ENCODE results near the gene STAT6.

Gene STAT6

GRCh38 chr12:57133013-57133569, 21.9 kb upstream of the STAT6 start:
- Histone ChIP-seq H3K36me3 (ENCODE audit: control insufficient read depth in 1 of 2, insufficient read depth in 2 of 2, low read length in 2 of 2) (peaks cover under 1 to 7% of the 10 kb centered on the region in 2 experiments), H2BK5ac (ENCODE audit: low read depth, low read length, poor library complexity) (peak overlapping the region; percentile 42), H3K14ac (ENCODE audit: low read length) (peak overlapping the region; percentile 52), H3K9me3 (ENCODE audit: insufficient read depth, low read depth, low read length) (no peaks in the 10 kb centered on the region), H3K18ac (ENCODE audit: low read length) (no peak overlapping the region), H2BK12ac (ENCODE audit: low read length) (no peak overlapping the region), H3K79me1 (ENCODE audit: low read length) (peaks cover 34% of the 10 kb centered on the region), H3K23ac (ENCODE audit: low read length) (no peak overlapping the region), H2BK120ac (ENCODE audit: insufficient read depth, low read length, poor library complexity) (peak overlapping the region; percentile 54), H3K4me3 (ENCODE audit: low read depth, low read length) (no peak overlapping the region), H3K9ac (ENCODE audit: low read length) (no peak overlapping the region), H3K4me1 (ENCODE audit: control insufficient read depth in 1 of 2, insufficient read depth in 2 of 2, low read length in 2 of 2) (peaks cover 51 to 63% of the 10 kb centered on the region in 2 experiments), H3K4ac (ENCODE audit: low read depth, low read length) (peak overlapping the region; percentile 32), H4K91ac (ENCODE audit: low read depth, low read length) (peak overlapping the region; percentile 74), H2AK5ac (ENCODE audit: low read length) (no peak overlapping the region), H3K4me2 (ENCODE audit: low read length) (peak overlapping the region; percentile 85), H2AFZ (ENCODE audit: insufficient read depth, low read length, poor library complexity) (peak overlapping the region; percentile 57), H3K79me2 (ENCODE audit: control insufficient read depth, insufficient read depth, low read length, poor library complexity) (peaks cover 32% of the 10 kb centered on the region), H4K12ac (ENCODE audit: low read depth, low read length) (no peak overlapping the region), H3K27ac (ENCODE audit: low read depth, low read length) (peak overlapping the region; percentile 88), H4K8ac (ENCODE audit: low read depth, low read length) (peak overlapping the region; percentile 36), H3K27me3 (ENCODE audit: insufficient read depth, low read length) (no peaks in the 10 kb centered on the region)
- peak in 1 of 2 donors; percentile 53 for DNase-seq
- no CpG with 5 or more reads among the region's 4 CpGs for WGBS (ENCODE audit: extremely low coverage, insufficient coverage, insufficient read length)

- peaks cover 35% of the 10 kb centered on the region for H3K79me2 ChIP-seq (ENCODE audit: control insufficient read depth, insufficient read depth, low read length, poor library complexity)
- H2BK120ac ChIP-seq (ENCODE audit: insufficient read depth, low read length, poor library complexity) = peak overlapping the region; percentile 54
- no peak overlapping the region for H4K12ac ChIP-seq (ENCODE audit: low read depth, low read length)
- WGBS (ENCODE audit: extremely low coverage, insufficient coverage, insufficient read length) = no CpG with 5 or more reads among the region's 9 CpGs
- H3K18ac ChIP-seq (ENCODE audit: low read length) = peak overlapping the region; percentile 39
- H4K8ac ChIP-seq (ENCODE audit: low read depth, low read length) = peak overlapping the region; percentile 36
- H2AFZ ChIP-seq (ENCODE audit: insufficient read depth, low read length, poor library complexity) = no peak overlapping the region
- H3K27ac ChIP-seq (ENCODE audit: low read depth, low read length) = peak overlapping the region; percentile 88
- peak overlapping the region; percentile 49 for H3K4ac ChIP-seq (ENCODE audit: low read depth, low read length)
- no peak overlapping the region for H3K9ac ChIP-seq (ENCODE audit: low read length)
- peak overlapping the region; percentile 74 for H4K91ac ChIP-seq (ENCODE audit: low read depth, low read length)
- peak overlapping the region; percentile 52 for H3K14ac ChIP-seq (ENCODE audit: low read length)
- no peaks in the 10 kb centered on the region for H3K27me3 ChIP-seq (ENCODE audit: insufficient read depth, low read length)
- peak overlapping the region; percentile 70 for H2BK12ac ChIP-seq (ENCODE audit: low read length)
- H2AK5ac ChIP-seq (ENCODE audit: low read length) = peak overlapping the region; percentile 49
- H2BK5ac ChIP-seq (ENCODE audit: low read depth, low read length, poor library complexity) = peak overlapping the region; percentile 42
- H3K4me3 ChIP-seq (ENCODE audit: low read depth, low read length) = no peak overlapping the region
- H3K9me3 ChIP-seq (ENCODE audit: insufficient read depth, low read depth, low read length) = no peaks in the 10 kb centered on the region
- no peak overlapping the region for H3K23ac ChIP-seq (ENCODE audit: low read length)
- no peak for DNase-seq
- peaks cover 39% of the 10 kb centered on the region for H3K79me1 ChIP-seq (ENCODE audit: low read length)
- peaks cover 0 to 3% of the 10 kb centered on the region in 2 experiments for H3K36me3 ChIP-seq (ENCODE audit: control insufficient read depth in 1 of 2, insufficient read depth in 2 of 2, low read length in 2 of 2)
- H3K4me2 ChIP-seq (ENCODE audit: low read length) = peak overlapping the region; percentile 85
- H3K4me1 ChIP-seq (ENCODE audit: control insufficient read depth in 1 of 2, insufficient read depth in 2 of 2, low read length in 2 of 2) = peaks cover 51 to 62% of the 10 kb centered on the region in 2 experiments
Measured at GRCh38 chr12:57131896-57132744, 21.0 kb upstream of the STAT6 start.

GRCh38 chr12:57130941-57131340, 19.8 kb upstream of the STAT6 start:
- no peak overlapping the region for H3K14ac ChIP-seq (ENCODE audit: low read length)
- H3K23ac ChIP-seq (ENCODE audit: low read length) = no peak overlapping the region
- H3K9me3 ChIP-seq (ENCODE audit: insufficient read depth, low read depth, low read length) = no peaks in the 10 kb centered on the region
- no peak overlapping the region for H4K8ac ChIP-seq (ENCODE audit: low read depth, low read length)
- H3K36me3 ChIP-seq (ENCODE audit: control insufficient read depth in 1 of 2, insufficient read depth in 2 of 2, low read length in 2 of 2) = no peaks in the 10 kb centered on the region
- peaks cover 56 to 65% of the 10 kb centered on the region in 2 experiments for H3K4me1 ChIP-seq (ENCODE audit: control insufficient read depth in 1 of 2, insufficient read depth in 2 of 2, low read length in 2 of 2)
- H4K12ac ChIP-seq (ENCODE audit: low read depth, low read length) = no peak overlapping the region
- no peak overlapping the region for H2AFZ ChIP-seq (ENCODE audit: insufficient read depth, low read length, poor library complexity)
- no peak overlapping the region for H2BK120ac ChIP-seq (ENCODE audit: insufficient read depth, low read length, poor library complexity)
- peak overlapping the region; percentile 0 for H3K27ac ChIP-seq (ENCODE audit: low read depth, low read length)
- peak overlapping the region; percentile 85 for H3K4me2 ChIP-seq (ENCODE audit: low read length)
- H3K79me1 ChIP-seq (ENCODE audit: low read length) = peaks cover 37% of the 10 kb centered on the region
- peaks cover 32% of the 10 kb centered on the region for H3K79me2 ChIP-seq (ENCODE audit: control insufficient read depth, insufficient read depth, low read length, poor library complexity)
- no peak overlapping the region for H3K9ac ChIP-seq (ENCODE audit: low read length)
- H2AK5ac ChIP-seq (ENCODE audit: low read length) = no peak overlapping the region
- H4K91ac ChIP-seq (ENCODE audit: low read depth, low read length) = no peak overlapping the region
- no peaks in the 10 kb centered on the region for H3K27me3 ChIP-seq (ENCODE audit: insufficient read depth, low read length)
- H2BK12ac ChIP-seq (ENCODE audit: low read length) = no peak overlapping the region
- H3K18ac ChIP-seq (ENCODE audit: low read length) = no peak overlapping the region
- no peak overlapping the region for H2BK5ac ChIP-seq (ENCODE audit: low read depth, low read length, poor library complexity)
- H3K4ac ChIP-seq (ENCODE audit: low read depth, low read length) = peak overlapping the region; percentile 14
- no peak for DNase-seq
- no CpG with 5 or more reads among the region's 2 CpGs for WGBS (ENCODE audit: extremely low coverage, insufficient coverage, insufficient read length)
- H3K4me3 ChIP-seq (ENCODE audit: low read depth, low read length) = no peak overlapping the region

- H4K12ac ChIP-seq (ENCODE audit: low read depth, low read length) = no peak overlapping the region
- no peak overlapping the region for H4K8ac ChIP-seq (ENCODE audit: low read depth, low read length)
- no peaks in the 10 kb centered on the region for H3K9me3 ChIP-seq (ENCODE audit: insufficient read depth, low read depth, low read length)
- H4K91ac ChIP-seq (ENCODE audit: low read depth, low read length) = no peak overlapping the region
- H2BK120ac ChIP-seq (ENCODE audit: insufficient read depth, low read length, poor library complexity) = no peak overlapping the region
- H3K23ac ChIP-seq (ENCODE audit: low read length) = no peak overlapping the region
- peak overlapping the region; percentile 85 for H3K4me2 ChIP-seq (ENCODE audit: low read length)
- no peak overlapping the region for H3K14ac ChIP-seq (ENCODE audit: low read length)
- H2BK12ac ChIP-seq (ENCODE audit: low read length) = no peak overlapping the region
- no peak overlapping the region for H2BK5ac ChIP-seq (ENCODE audit: low read depth, low read length, poor library complexity)
- peaks cover 37% of the 10 kb centered on the region for H3K79me1 ChIP-seq (ENCODE audit: low read length)
- H3K27ac ChIP-seq (ENCODE audit: low read depth, low read length) = no peak overlapping the region
- no peak overlapping the region for H2AK5ac ChIP-seq (ENCODE audit: low read length)
- peak overlapping the region; percentile 31 for H3K9ac ChIP-seq (ENCODE audit: low read length)
- H3K4me3 ChIP-seq (ENCODE audit: low read depth, low read length) = peak overlapping the region; percentile 87
- peak overlapping the region; percentile 98 for H3K4ac ChIP-seq (ENCODE audit: low read depth, low read length)
- H3K4me1 ChIP-seq (ENCODE audit: control insufficient read depth in 1 of 2, insufficient read depth in 2 of 2, low read length in 2 of 2) = peaks cover 48 to 55% of the 10 kb centered on the region in 2 experiments
- H3K18ac ChIP-seq (ENCODE audit: low read length) = no peak overlapping the region
- no peaks in the 10 kb centered on the region for H3K36me3 ChIP-seq (ENCODE audit: control insufficient read depth in 1 of 2, insufficient read depth in 2 of 2, low read length in 2 of 2)
- H3K79me2 ChIP-seq (ENCODE audit: control insufficient read depth, insufficient read depth, low read length, poor library complexity) = peaks cover 30% of the 10 kb centered on the region
- no peak overlapping the region for H2AFZ ChIP-seq (ENCODE audit: insufficient read depth, low read length, poor library complexity)
- H3K27me3 ChIP-seq (ENCODE audit: insufficient read depth, low read length) = no peaks in the 10 kb centered on the region
- DNase-seq = peak in 1 of 2 donors; percentile 46
Measured at GRCh38 chr12:57129889-57130288, 18.7 kb upstream of the STAT6 start.

All from trophoblast cell (in vitro differentiated cells and primary cell).